GM23248 (cell line): Measurements from ENCODE around the gene CIAPIN1. TPM values are rescaled to one million over a fixed set of nuclear protein-coding genes. Genes with fewer than 3 reads are reported as not detected.

ENCODE experiments used
- DNase-seq: peaks from one replicate; pipeline ENCODE4 v3.0.0-alpha.2; 2015
- H2AFZ ChIP-seq: fragments of 200-600 bp; sonication (generic); 2 replicates; pipeline ENCODE4 v1.6.1; 2016; ENCODE audit warnings: antibody characterized with exemption
- H3F3A ChIP-seq: fragments of 200-600 bp; sonication (generic); 2 replicates; pipeline ENCODE4 v1.6.1; 2016; ENCODE audit warnings: mild to moderate bottlenecking, antibody characterized with exemption, mixed run types; ENCODE audit not compliant: insufficient read depth
- H3K27ac ChIP-seq: fragments of 200-600 bp; sonication (generic); 2 replicates; pipeline ENCODE4 v1.5.1; 2016; ENCODE audit warnings: mild to moderate bottlenecking
- H3K27me3 ChIP-seq: fragments of 200-600 bp; sonication (generic); replicated peaks from 2 replicates; pipeline ENCODE4 v1.6.1; 2016; ENCODE audit warnings: mild to moderate bottlenecking; ENCODE audit not compliant: insufficient read depth
- H3K36me3 ChIP-seq: fragments of 200-600 bp; sonication (generic); 2 replicates; pipeline ENCODE4 v1.6.1; 2016; ENCODE audit warnings: low read depth, mild to moderate bottlenecking
- H3K4me1 ChIP-seq: fragments of 200-600 bp; sonication (generic); 2 replicates; pipeline ENCODE4 v1.6.1; 2016; ENCODE audit warnings: mild to moderate bottlenecking; ENCODE audit not compliant: insufficient read depth
- H3K4me2 ChIP-seq: fragments of 200-600 bp; sonication (generic); one replicate; pipeline ENCODE4 v1.6.1; 2016; ENCODE audit warnings: mild to moderate bottlenecking; ENCODE audit not compliant: unreplicated experiment
- H3K4me3 ChIP-seq: fragments of 200-600 bp; sonication (generic); 2 replicates; pipeline ENCODE4 v1.5.1; 2016; ENCODE audit warnings: mild to moderate bottlenecking
- H3K79me2 ChIP-seq: fragments of 200-600 bp; sonication (generic); 2 replicates; pipeline ENCODE4 v1.6.1; 2016; ENCODE audit warnings: mild to moderate bottlenecking; ENCODE audit not compliant: insufficient read depth
- H3K9ac ChIP-seq: fragments of 200-600 bp; sonication (generic); 2 replicates; pipeline ENCODE4 v1.6.1; 2016; ENCODE audit warnings: mild to moderate bottlenecking
- H3K9me2 ChIP-seq: fragments of 200-600 bp; sonication (generic); 2 replicates; pipeline ENCODE4 v1.6.1; 2016; ENCODE audit warnings: mixed run types, mild to moderate bottlenecking, moderate library complexity; ENCODE audit not compliant: insufficient read depth
- H3K9me3 ChIP-seq: fragments of 200-600 bp; sonication (generic); one replicate; pipeline ENCODE4 v1.6.1; 2017; ENCODE audit warnings: low read depth
- H4K20me1 ChIP-seq: fragments of 200-600 bp; sonication (generic); 2 replicates; pipeline ENCODE4 v1.6.0; 2016; ENCODE audit not compliant: insufficient read depth
- EZH2 ChIP-seq: fragments of 200-600 bp; sonication (generic); IDR thresholded peaks from 2 replicates; pipeline ENCODE4 v1.6.1; 2018; ENCODE audit warnings: antibody characterized with exemption, mild to moderate bottlenecking; ENCODE audit not compliant: insufficient read depth, poor library complexity, severe bottlenecking
- EZH2phosphoT487 ChIP-seq: fragments of 200-600 bp; sonication (generic); IDR thresholded peaks from 2 replicates; pipeline ENCODE4 v1.6.1; 2018; ENCODE audit warnings: antibody characterized with exemption, moderate library complexity, mild to moderate bottlenecking, low read depth; ENCODE audit not compliant: insufficient read depth
- WGBS, 2 experiments: methylation state at CpG; one replicate each; pipeline ENCODE4 v1.1.6; 2015 to 2017; ENCODE audit warnings: low lambda C conversion rate in 2 of 2, low coverage in 1 of 2; ENCODE audit errors: missing lambda C conversion rate in 2 of 2; 5-methylcytosine and 5-hydroxymethylcytosine counted together
- in situ Hi-C: fragments of 300-500 bp; cut with MboI; formaldehyde crosslinking; loops from 2 replicates; pipeline ENCODE4 v1.15.0; 2020
- polyA plus RNA-seq: library from polyadenylated mRNA; unstranded; fragments of >200 nt; fragmentation: Nextera tagmentation; extraction: Ambion mirVana; gene quantifications from 2 replicates; pipeline ENCODE4 v1.2.1, GENCODE V29; 2016
- total RNA-seq: library from RNA; depleted of rRNA; stranded (reverse); fragments of >200 nt; shearing (Covaris generic); gene quantifications from 2 replicates; pipeline ENCODE4 v1.2.3, GENCODE V29; 2014

CIAPIN1 gene
- total and polyA plus RNA-seq, 2 experiments from 2014 or later = 35.7 to 45.1 TPM

DNA sequence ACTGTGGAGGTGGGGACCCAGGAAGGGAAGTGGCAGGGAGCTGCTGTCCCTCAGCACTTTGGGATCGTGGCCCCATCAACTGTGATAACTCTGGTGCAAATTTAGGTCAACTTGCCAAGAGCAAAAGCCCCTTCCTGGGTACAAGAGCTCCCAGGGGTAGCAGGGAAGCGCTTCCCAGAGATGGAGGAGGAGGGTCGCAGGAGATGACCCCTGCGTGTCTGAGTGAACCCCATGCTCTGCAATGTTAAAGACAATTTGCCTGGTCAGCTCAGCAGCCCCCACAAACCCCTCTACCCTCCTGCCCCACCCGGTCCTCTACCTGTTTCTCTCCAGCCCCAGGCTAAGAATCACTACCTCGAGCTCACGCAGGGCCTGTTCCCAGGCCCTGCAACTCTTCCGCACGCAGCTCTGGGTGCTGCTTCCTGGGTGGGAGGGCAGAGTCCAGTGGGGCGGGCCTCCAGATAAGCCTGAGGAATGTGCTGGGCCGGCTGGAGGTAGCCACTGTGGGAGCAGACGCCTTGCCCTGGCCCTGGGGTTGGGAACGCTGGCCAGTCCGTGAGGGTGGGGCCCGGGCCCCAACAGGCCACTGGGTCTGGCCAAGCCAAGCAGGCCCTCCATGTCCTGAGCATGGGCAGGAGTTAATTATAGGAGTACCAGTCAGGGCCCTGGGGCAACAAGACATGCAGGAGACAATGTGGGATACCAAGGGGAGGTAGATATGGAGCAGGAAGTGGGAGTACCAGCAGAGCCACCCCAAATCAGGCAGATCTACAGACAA is 33.0 kb upstream of the CIAPIN1 start:
- Histone ChIP-seq H3K4me2 (peak overlapping the region; percentile 82), H3K9me2 (no peaks in the 10 kb centered on the region), H3K27me3 (no peaks in the 10 kb centered on the region), H3K79me2 (peaks cover 44% of the 10 kb centered on the region), H3K9ac (peak overlapping the region; percentile 54), H3K27ac (peak overlapping the region; percentile 56), H3K4me3 (peak overlapping the region; percentile 65), H4K20me1 (no peaks in the 10 kb centered on the region), H3F3A (0 out of 2 replicates have a peak, but pooled peaks cover 10% of the 10 kb centered on the region), H3K9me3 (no peaks in the 10 kb centered on the region), H2AFZ (peak overlapping the region; percentile 53), H3K36me3 (no peaks in the 10 kb centered on the region), H3K4me1 (peaks cover 20% of the 10 kb centered on the region)
- TF ChIP-seq EZH2phosphoT487 (no peak), EZH2 (no peak)
- in situ Hi-C loops = no loop called here
- WGBS, 2 experiments = 18 to 31% methylated on average over 8 to 15 of the region's 15 CpGs
- DNase-seq = peak; percentile 74

DNA sequence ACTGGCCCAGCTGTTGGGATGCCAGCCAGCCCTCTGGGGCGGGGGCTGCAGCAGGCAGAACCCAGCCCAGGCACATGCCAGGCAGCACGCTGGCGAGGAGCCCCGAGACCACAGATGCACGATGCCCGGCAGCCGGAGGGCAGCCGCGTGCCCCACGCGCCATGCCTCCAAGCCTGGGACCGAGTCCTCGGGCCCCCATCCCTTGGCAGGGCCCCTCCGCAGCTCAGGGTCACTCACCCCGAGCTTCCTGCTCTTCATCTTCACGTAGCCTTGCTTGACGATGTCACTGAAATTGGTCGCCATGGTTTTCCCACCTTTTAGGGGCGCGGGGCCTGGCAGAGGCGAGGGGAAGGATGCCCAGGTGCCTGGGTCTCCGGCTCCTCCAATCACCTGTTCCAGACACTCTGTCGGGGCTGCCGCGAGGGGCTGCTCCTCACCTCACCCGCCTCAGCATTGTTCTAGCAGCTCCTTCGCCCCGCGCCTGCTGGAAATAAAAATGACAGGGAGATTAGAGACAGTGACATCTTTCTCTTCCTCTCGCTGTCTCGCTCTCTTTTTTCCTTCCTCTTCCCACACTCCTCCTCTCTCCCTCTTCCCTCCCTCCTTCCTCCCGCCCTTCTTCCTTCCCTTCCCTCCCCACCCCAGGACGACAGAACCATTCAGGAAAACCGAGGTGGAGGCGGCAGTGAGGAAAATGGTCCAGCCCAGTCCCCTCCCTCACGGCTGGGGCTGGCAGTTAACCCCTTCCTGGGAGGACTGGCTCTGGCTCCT is 32.2 kb upstream of the CIAPIN1 start:
- DNase-seq = peak; percentile 59
- H3K79me2 ChIP-seq = peaks cover 40% of the 10 kb centered on the region
- 11 to 12% methylated on average over 29 to 36 of the region's 36 CpGs for WGBS, 2 experiments
- H3K9ac ChIP-seq = peak overlapping the region; percentile 54
- H3K9me2 ChIP-seq = no peaks in the 10 kb centered on the region
- peak overlapping the region; percentile 56; the same call in 1 of the 2 replicates for H3K27ac ChIP-seq
- 0 out of 2 replicates have a peak, but pooled peaks cover 12% of the 10 kb centered on the region for H3F3A ChIP-seq
- 0 out of 2 replicates have a peak, but pooled peaks cover 3% of the 10 kb centered on the region for H3K36me3 ChIP-seq
- in situ Hi-C loops = no loop called here
- TF ChIP-seq EZH2phosphoT487 (no peak), EZH2 (no peak)
- H3K4me2 ChIP-seq = peak overlapping the region; percentile 82
- peak overlapping the region; percentile 53 for H2AFZ ChIP-seq
- H4K20me1 ChIP-seq = no peaks in the 10 kb centered on the region
- no peaks in the 10 kb centered on the region for H3K9me3 ChIP-seq
- peaks cover 16% of the 10 kb centered on the region for H3K4me1 ChIP-seq
- H3K4me3 ChIP-seq = peak overlapping the region; percentile 65
- no peaks in the 10 kb centered on the region for H3K27me3 ChIP-seq

- H3K4me1 ChIP-seq = peaks cover 16% of the 10 kb centered on the region
- no peak for TF ChIP-seq EZH2
- no peak for TF ChIP-seq EZH2phosphoT487
- no peaks in the 10 kb centered on the region for H3K9me3 ChIP-seq
- H3K4me2 ChIP-seq = peak overlapping the region; percentile 82
- no peaks in the 10 kb centered on the region for H3K27me3 ChIP-seq
- in situ Hi-C loops = no loop called here
- H4K20me1 ChIP-seq = no peaks in the 10 kb centered on the region
- H3K4me3 ChIP-seq = peak overlapping the region; percentile 65
- WGBS, 2 experiments = 33 to 43% methylated on average over 11 to 15 of the region's 15 CpGs
- H3K27ac ChIP-seq = no peak overlapping the region
- H3K79me2 ChIP-seq = peaks cover 40% of the 10 kb centered on the region
- H3K36me3 ChIP-seq = peaks cover 9% of the 10 kb centered on the region; the same call in 1 of the 2 replicates
- DNase-seq = no peak
- H3F3A ChIP-seq = 0 out of 2 replicates have a peak, but pooled peaks cover 13% of the 10 kb centered on the region
- peak overlapping the region; percentile 54 for H3K9ac ChIP-seq
- no peak overlapping the region for H2AFZ ChIP-seq
- no peaks in the 10 kb centered on the region for H3K9me2 ChIP-seq
Observed at GRCh38 chr16:57478396-57479204, 31.4 kb upstream of the CIAPIN1 start.
